ENCODE measurements around the gene CLCC1.

- no peak for TF ChIP-seq CTCF (IDR thresholded peaks at IDR 0.05)
- no peak for TF ChIP-seq EZH2 (IDR thresholded peaks at IDR 0.05)
- TF ChIP-seq EZH2phosphoT487 (IDR thresholded peaks at IDR 0.05) = no peak
Observed at GRCh38 chr1:108972951-108973350, 9.7 kb upstream of the CLCC1 start.
